ENCODE measurements around the gene PTPRF.

PTPRF gene

GRCh38 chr1:43522776-43523480 is 7.8 kb upstream of the PTPRF start:
- Histone ChIP-seq H3K36me3 (ENCODE audit: insufficient read depth, low read length) (no peaks in the 10 kb centered on the region), H2AFZ (ENCODE audit: low read depth, low read length) (no peak overlapping the region), H3K27ac (ENCODE audit: low read length) (no peak overlapping the region), H3K4me2 (ENCODE audit: insufficient read depth, low read length) (no peak overlapping the region), H3K27me3 (ENCODE audit: insufficient read depth, low read length, poor library complexity) (peaks cover 17% of the 10 kb centered on the region), H3K4me3 (ENCODE audit: low read depth in 1 of 2, low read length in 2 of 2) (no peak overlapping the region), H3K9ac (ENCODE audit: low read depth, low read length) (no peak overlapping the region), H3K4me1 (ENCODE audit: insufficient read depth, low read length) (no peaks in the 10 kb centered on the region), H3K79me2 (ENCODE audit: insufficient read depth, low read length) (no peaks in the 10 kb centered on the region), H4K20me1 (ENCODE audit: insufficient read depth, low read length) (no peaks in the 10 kb centered on the region), H3K9me3 (ENCODE audit: insufficient read depth, low read length, severe bottlenecking) (no peaks in the 10 kb centered on the region)
- ATAC-seq (ENCODE audit: insufficient read depth, low read depth) (no peak), DNase-seq (no peak)
- TF ChIP-seq EZH2 (IDR thresholded peaks at IDR 0.05; ENCODE audit: borderline replicate concordance, low read depth, low read length, severe bottlenecking), result no peak
- TF ChIP-seq CTCF (IDR thresholded peaks at IDR 0.05; ENCODE audit: borderline replicate concordance, extremely low read depth, low read length, poor library complexity, severe bottlenecking), result no peak

- no peak for DNase-seq
- Histone ChIP-seq H3K4me1 (ENCODE audit: insufficient read depth, low read length) (no peaks in the 10 kb centered on the region), H3K9me3 (ENCODE audit: insufficient read depth, low read length, severe bottlenecking) (no peaks in the 10 kb centered on the region), H3K79me2 (ENCODE audit: insufficient read depth, low read length) (no peaks in the 10 kb centered on the region), H3K36me3 (ENCODE audit: insufficient read depth, low read length) (no peaks in the 10 kb centered on the region), H3K27ac (ENCODE audit: low read length) (no peak overlapping the region), H3K27me3 (ENCODE audit: insufficient read depth, low read length, poor library complexity) (peaks cover 19% of the 10 kb centered on the region), H4K20me1 (ENCODE audit: insufficient read depth, low read length) (no peaks in the 10 kb centered on the region), H3K4me2 (ENCODE audit: insufficient read depth, low read length) (no peak overlapping the region), H3K4me3 (ENCODE audit: low read depth in 1 of 2, low read length in 2 of 2) (no peak overlapping the region), H3K9ac (ENCODE audit: low read depth, low read length) (no peak overlapping the region), H2AFZ (ENCODE audit: low read depth, low read length) (no peak overlapping the region)
- ATAC-seq (ENCODE audit: insufficient read depth, low read depth), result no peak
- no peak for TF ChIP-seq CTCF (IDR thresholded peaks at IDR 0.05; ENCODE audit: borderline replicate concordance, extremely low read depth, low read length, poor library complexity, severe bottlenecking)
Measured at GRCh38 chr1:43524804-43525203, 5.9 kb upstream of the PTPRF start.

- H3K27ac ChIP-seq (ENCODE audit: low read length), result no peak overlapping the region
- H3K9ac ChIP-seq (ENCODE audit: low read depth, low read length), result no peak overlapping the region
- peaks cover 27% of the 10 kb centered on the region for H3K27me3 ChIP-seq (ENCODE audit: insufficient read depth, low read length, poor library complexity)
- H3K9me3 ChIP-seq (ENCODE audit: insufficient read depth, low read length, severe bottlenecking), result no peaks in the 10 kb centered on the region
- no peak overlapping the region for H3K4me2 ChIP-seq (ENCODE audit: insufficient read depth, low read length)
- TF ChIP-seq EZH2 (IDR thresholded peaks at IDR 0.05; ENCODE audit: borderline replicate concordance, low read depth, low read length, severe bottlenecking), result no peak
- TF ChIP-seq CTCF (IDR thresholded peaks at IDR 0.05; ENCODE audit: borderline replicate concordance, extremely low read depth, low read length, poor library complexity, severe bottlenecking), result no peak
- peaks cover 6% of the 10 kb centered on the region for H3K4me1 ChIP-seq (ENCODE audit: insufficient read depth, low read length)
- no peak overlapping the region for H3K4me3 ChIP-seq (ENCODE audit: low read depth in 1 of 2, low read length in 2 of 2)
- H4K20me1 ChIP-seq (ENCODE audit: insufficient read depth, low read length), result no peaks in the 10 kb centered on the region
- ATAC-seq (ENCODE audit: insufficient read depth, low read depth) (no peak), DNase-seq (no peak)
- H2AFZ ChIP-seq (ENCODE audit: low read depth, low read length), result no peak overlapping the region
- no peaks in the 10 kb centered on the region for H3K79me2 ChIP-seq (ENCODE audit: insufficient read depth, low read length)
- H3K36me3 ChIP-seq (ENCODE audit: insufficient read depth, low read length), result no peaks in the 10 kb centered on the region
Measured at GRCh38 chr1:43526002-43526401, 4.7 kb upstream of the PTPRF start.
